SK-N-SH treated with all-trans-retinoic acid at 6 μM for 48 hours (cell line): Measurements from ENCODE around the gene SH3BP4.

Experiments used
- ATAC-seq: fragments of 200-7000 bp; cut with Tn5 transposase; 3 replicates; pipeline ENCODE4 v1.9.1; 2020; ENCODE audit warnings: mild to moderate bottlenecking, moderate library complexity
- ARNTL ChIP-seq: fragments of 450-650 bp; formaldehyde crosslinking; IDR thresholded peaks from 2 replicates; pipeline ENCODE4 v1.5.0; 2020; ENCODE audit warnings: low read depth, mild to moderate bottlenecking, moderate library complexity, borderline replicate concordance
- BACH2 ChIP-seq: fragments of 250-450 bp; sonication (Bioruptor Pico); IDR thresholded peaks from 2 replicates; pipeline ENCODE4 v1.9.0; 2021; ENCODE audit warnings: mild to moderate bottlenecking, borderline replicate concordance
- CREB5 ChIP-seq: fragments of 250-450 bp; sonication (Bioruptor Pico); IDR thresholded peaks from 2 replicates; pipeline ENCODE4 v1.5.1; 2020; ENCODE audit warnings: low read depth, mild to moderate bottlenecking, moderate library complexity
- CSDC2 ChIP-seq: fragments of 250-450 bp; sonication (Bioruptor Pico); IDR thresholded peaks from 2 replicates; pipeline ENCODE4 v1.5.0; 2020; ENCODE audit warnings: mild to moderate bottlenecking, moderate library complexity
- CSRNP3 ChIP-seq: fragments of 250-450 bp; sonication (Bioruptor Pico); IDR thresholded peaks from 2 replicates; pipeline ENCODE4 v1.5.1; 2021; ENCODE audit warnings: mild to moderate bottlenecking, moderate library complexity
- ESRRG ChIP-seq: fragments of 250-450 bp; sonication (Bioruptor Pico); IDR thresholded peaks from 2 replicates; pipeline ENCODE4 v1.6.1; 2021; ENCODE audit warnings: mild to moderate bottlenecking
- GLIS3 ChIP-seq: fragments of 250-450 bp; sonication (Bioruptor Pico); IDR thresholded peaks from 2 replicates; pipeline ENCODE4 v1.5.0; 2020; ENCODE audit warnings: mild to moderate bottlenecking, moderate library complexity
- ISL1 ChIP-seq: fragments of 250-450 bp; sonication (Bioruptor Pico); IDR thresholded peaks from 2 replicates; pipeline ENCODE4 v2.1.2; 2022; ENCODE audit warnings: mild to moderate bottlenecking, moderate library complexity
- OSR1 ChIP-seq: fragments of 250-450 bp; sonication (Bioruptor Pico); IDR thresholded peaks from 2 replicates; pipeline ENCODE4 v1.8.0; 2022; ENCODE audit warnings: moderate library complexity, mild to moderate bottlenecking, inconsistent platforms
- PPARA ChIP-seq: fragments of 250-450 bp; sonication (Bioruptor Pico); IDR thresholded peaks from 2 replicates; pipeline ENCODE4 v1.5.0; 2020; ENCODE audit warnings: mild to moderate bottlenecking, borderline replicate concordance
- RARB ChIP-seq: fragments of 250-450 bp; sonication (Bioruptor Pico); IDR thresholded peaks from 2 replicates; pipeline ENCODE4 v1.8.0; 2021; ENCODE audit warnings: mild to moderate bottlenecking, moderate library complexity
- SNAI2 ChIP-seq: fragments of 250-450 bp; sonication (Bioruptor Pico); IDR thresholded peaks from 2 replicates; pipeline ENCODE4 v1.5.0; 2020; ENCODE audit warnings: mild to moderate bottlenecking, moderate library complexity
- TOX ChIP-seq: fragments of 250-450 bp; sonication (Bioruptor Pico); IDR thresholded peaks from 2 replicates; pipeline ENCODE4 v1.8.0; 2021; ENCODE audit warnings: mild to moderate bottlenecking, moderate library complexity, borderline replicate concordance
- ZC3H10 ChIP-seq: fragments of 250-450 bp; sonication (Bioruptor Pico); IDR thresholded peaks from 2 replicates; pipeline ENCODE4 v1.5.1; 2021; ENCODE audit warnings: mild to moderate bottlenecking, moderate library complexity
- ZFP30 ChIP-seq: fragments of 450-650 bp; formaldehyde crosslinking; IDR thresholded peaks from 2 replicates; pipeline ENCODE4 v1.5.0; 2022; ENCODE audit warnings: mild to moderate bottlenecking, moderate library complexity
- ZNF70 ChIP-seq: fragments of 450-650 bp; formaldehyde crosslinking; IDR thresholded peaks from 2 replicates; pipeline ENCODE4 v1.5.0; 2020; ENCODE audit warnings: mild to moderate bottlenecking, moderate library complexity
- ZNF8 ChIP-seq: fragments of 450-650 bp; formaldehyde crosslinking; IDR thresholded peaks from 2 replicates; pipeline ENCODE4 v1.5.0; 2020; ENCODE audit warnings: mild to moderate bottlenecking, moderate library complexity
- TF ChIP-seq, protein P1 (sequence below): fragments of 250-450 bp; sonication (Bioruptor Pico); IDR thresholded peaks from 2 replicates; pipeline ENCODE4 v1.5.0; 2020; ENCODE audit warnings: mild to moderate bottlenecking, moderate library complexity
- TF ChIP-seq, protein P2 (sequence below): fragments of 250-450 bp; sonication (Bioruptor Pico); IDR thresholded peaks from 2 replicates; pipeline ENCODE4 v1.8.0; 2020; ENCODE audit warnings: mild to moderate bottlenecking, moderate library complexity, borderline replicate concordance

SH3BP4 gene

GRCh38 chr2:235024191-235024860, 72.5 kb downstream of the SH3BP4 start:
- TF ChIP-seq SNAI2 (no peak), CSDC2 (CRISPR knock-in tag) (no peak), ZC3H10 (CRISPR knock-in tag) (no peak)
- ATAC-seq = no peak

- TF ChIP-seq, protein P1, sequence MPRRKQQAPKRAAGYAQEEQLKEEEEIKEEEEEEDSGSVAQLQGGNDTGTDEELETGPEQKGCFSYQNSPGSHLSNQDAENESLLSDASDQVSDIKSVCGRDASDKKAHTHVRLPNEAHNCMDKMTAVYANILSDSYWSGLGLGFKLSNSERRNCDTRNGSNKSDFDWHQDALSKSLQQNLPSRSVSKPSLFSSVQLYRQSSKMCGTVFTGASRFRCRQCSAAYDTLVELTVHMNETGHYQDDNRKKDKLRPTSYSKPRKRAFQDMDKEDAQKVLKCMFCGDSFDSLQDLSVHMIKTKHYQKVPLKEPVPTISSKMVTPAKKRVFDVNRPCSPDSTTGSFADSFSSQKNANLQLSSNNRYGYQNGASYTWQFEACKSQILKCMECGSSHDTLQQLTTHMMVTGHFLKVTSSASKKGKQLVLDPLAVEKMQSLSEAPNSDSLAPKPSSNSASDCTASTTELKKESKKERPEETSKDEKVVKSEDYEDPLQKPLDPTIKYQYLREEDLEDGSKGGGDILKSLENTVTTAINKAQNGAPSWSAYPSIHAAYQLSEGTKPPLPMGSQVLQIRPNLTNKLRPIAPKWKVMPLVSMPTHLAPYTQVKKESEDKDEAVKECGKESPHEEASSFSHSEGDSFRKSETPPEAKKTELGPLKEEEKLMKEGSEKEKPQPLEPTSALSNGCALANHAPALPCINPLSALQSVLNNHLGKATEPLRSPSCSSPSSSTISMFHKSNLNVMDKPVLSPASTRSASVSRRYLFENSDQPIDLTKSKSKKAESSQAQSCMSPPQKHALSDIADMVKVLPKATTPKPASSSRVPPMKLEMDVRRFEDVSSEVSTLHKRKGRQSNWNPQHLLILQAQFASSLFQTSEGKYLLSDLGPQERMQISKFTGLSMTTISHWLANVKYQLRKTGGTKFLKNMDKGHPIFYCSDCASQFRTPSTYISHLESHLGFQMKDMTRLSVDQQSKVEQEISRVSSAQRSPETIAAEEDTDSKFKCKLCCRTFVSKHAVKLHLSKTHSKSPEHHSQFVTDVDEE (CRISPR knock-in tag) = no peak
- no peak for TF ChIP-seq PPARA (CRISPR knock-in tag)
- no peak for TF ChIP-seq CREB5 (CRISPR knock-in tag)
- TF ChIP-seq ZNF70 = no peak
- no peak for TF ChIP-seq ZNF8 (CRISPR knock-in tag)
- TF ChIP-seq ESRRG = no peak
- no peak for TF ChIP-seq BACH2
- no peak for TF ChIP-seq ZC3H10 (CRISPR knock-in tag)
- no peak for TF ChIP-seq GLIS3 (CRISPR knock-in tag)
- no peak for TF ChIP-seq CSDC2 (CRISPR knock-in tag)
- no peak for ATAC-seq
These were observed 73.3 kb downstream of the SH3BP4 start for GRCh38 chr2:235024931-235025773.

DNA sequence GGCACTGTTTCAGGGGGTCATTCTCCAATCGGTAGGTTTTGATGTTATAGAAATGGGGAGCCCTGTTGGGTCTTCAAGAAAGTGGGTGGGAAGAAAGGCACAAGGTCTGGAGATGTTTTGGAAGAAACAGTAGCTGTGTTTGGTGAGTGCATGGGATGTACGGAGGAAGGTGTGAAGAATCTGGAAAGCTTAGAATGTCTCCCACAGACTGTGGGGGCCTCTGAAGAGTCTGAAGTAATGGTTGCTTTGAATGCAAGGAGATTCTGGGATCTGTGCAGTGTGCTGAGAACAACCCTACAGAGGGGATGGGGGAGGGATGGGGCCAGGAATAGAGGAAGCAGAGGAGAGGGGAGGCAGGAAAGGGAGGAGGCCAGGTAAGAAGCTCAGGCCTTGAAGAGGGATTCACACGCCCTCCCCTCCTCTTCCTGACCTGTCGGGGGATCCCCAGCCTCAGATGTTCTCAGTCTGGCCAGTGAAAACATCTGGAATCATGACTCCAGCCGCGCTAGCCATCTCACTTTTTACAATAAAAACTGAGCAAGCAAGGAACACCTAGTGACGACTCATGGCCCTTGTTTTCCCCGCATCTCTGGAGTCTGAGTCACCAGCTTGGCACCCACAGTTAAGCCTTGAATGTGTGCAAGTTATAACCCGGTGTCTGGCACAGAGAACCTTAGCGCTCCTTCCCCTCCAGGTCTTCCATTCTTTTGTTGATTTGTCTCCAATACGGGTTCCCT, 74.2 kb downstream of the SH3BP4 start:
- no peak for TF ChIP-seq ARNTL (CRISPR knock-in tag)
- no peak for TF ChIP-seq ZFP30 (CRISPR knock-in tag)
- TF ChIP-seq ZNF70 = no peak
- TF ChIP-seq CSRNP3 = no peak
- no peak for TF ChIP-seq RARB (CRISPR knock-in tag)
- TF ChIP-seq CSDC2 (CRISPR knock-in tag) = no peak
- TF ChIP-seq ISL1 (CRISPR knock-in tag) = no peak
- TF ChIP-seq TOX (CRISPR knock-in tag) = no peak
- TF ChIP-seq PPARA (CRISPR knock-in tag) = no peak
- no peak for TF ChIP-seq ESRRG
- no peak for TF ChIP-seq ZC3H10 (CRISPR knock-in tag)
- peak; percentile 63 for ATAC-seq

DNA sequence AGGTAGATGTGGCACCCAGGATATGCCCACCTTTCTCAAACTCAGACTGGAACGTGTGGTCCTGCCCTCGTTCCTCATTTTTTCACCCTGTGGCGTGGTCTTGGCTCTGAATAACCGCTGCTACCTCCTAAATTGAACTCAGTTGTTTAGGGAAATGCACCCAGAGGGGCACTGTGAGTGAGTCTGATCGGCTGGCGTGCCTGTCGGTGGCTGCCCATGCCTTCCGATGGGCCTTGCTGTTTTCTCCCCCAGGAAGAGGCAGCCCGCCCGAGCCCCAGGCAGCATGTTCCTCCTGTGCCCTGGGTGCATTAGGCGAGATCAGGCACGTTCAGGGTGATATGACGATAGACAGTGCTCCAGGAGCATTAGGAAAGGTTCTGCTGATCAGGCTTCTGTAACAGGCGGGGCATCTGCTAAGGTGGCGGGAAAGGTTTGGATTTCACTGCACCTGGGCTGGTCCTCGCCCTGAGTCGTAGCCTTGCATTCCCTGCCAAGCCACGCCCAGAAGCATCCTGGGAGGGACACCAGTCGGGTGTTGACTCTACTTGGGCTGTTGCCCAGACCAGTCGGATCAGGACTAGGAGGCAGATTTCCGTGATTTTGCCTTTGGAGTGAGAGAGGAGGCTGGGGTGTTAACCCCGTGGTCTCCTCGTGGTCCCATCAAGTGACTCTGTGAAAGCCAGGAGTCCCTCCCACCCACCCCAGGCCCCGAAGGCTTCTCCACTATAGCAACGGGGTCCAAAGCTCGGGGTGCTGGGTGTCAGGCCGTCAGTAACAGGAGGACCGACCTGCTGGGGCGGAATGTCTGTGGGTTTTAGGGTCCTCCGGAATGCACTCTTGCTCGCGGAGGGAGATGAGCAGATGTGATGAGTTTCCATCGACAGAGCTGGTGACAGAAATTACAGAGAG, 75.1 kb downstream of the SH3BP4 start:
- peak; percentile 51 for ATAC-seq
- TF ChIP-seq ISL1 (CRISPR knock-in tag) = no peak
- no peak for TF ChIP-seq ESRRG
- no peak for TF ChIP-seq ZFP30 (CRISPR knock-in tag)
- no peak for TF ChIP-seq RARB (CRISPR knock-in tag)
- no peak for TF ChIP-seq OSR1
- TF ChIP-seq PPARA (CRISPR knock-in tag) = no peak
- TF ChIP-seq, protein P1 (CRISPR knock-in tag) = no peak
- no peak for TF ChIP-seq TOX (CRISPR knock-in tag)
- TF ChIP-seq, protein P2, sequence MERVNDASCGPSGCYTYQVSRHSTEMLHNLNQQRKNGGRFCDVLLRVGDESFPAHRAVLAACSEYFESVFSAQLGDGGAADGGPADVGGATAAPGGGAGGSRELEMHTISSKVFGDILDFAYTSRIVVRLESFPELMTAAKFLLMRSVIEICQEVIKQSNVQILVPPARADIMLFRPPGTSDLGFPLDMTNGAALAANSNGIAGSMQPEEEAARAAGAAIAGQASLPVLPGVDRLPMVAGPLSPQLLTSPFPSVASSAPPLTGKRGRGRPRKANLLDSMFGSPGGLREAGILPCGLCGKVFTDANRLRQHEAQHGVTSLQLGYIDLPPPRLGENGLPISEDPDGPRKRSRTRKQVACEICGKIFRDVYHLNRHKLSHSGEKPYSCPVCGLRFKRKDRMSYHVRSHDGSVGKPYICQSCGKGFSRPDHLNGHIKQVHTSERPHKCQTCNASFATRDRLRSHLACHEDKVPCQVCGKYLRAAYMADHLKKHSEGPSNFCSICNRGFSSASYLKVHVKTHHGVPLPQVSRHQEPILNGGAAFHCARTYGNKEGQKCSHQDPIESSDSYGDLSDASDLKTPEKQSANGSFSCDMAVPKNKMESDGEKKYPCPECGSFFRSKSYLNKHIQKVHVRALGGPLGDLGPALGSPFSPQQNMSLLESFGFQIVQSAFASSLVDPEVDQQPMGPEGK (CRISPR knock-in tag) = no peak
- TF ChIP-seq CSDC2 (CRISPR knock-in tag) = no peak
- TF ChIP-seq ZNF8 (CRISPR knock-in tag) = no peak
- TF ChIP-seq CSRNP3 = no peak
